ENCODE results near the gene NT5M. TPM values are rescaled to one million over a fixed set of nuclear protein-coding genes. Genes with fewer than 3 reads are reported as not detected.
"Not testable (repeated sequence)": the region's sequence is repeated elsewhere in the genome, so short reads cannot be mapped to it uniquely, and the experiment has no call there.

Gene NT5M
- polyA plus RNA-seq (2012; ENCODE audit: missing spikeins), result 1.6 TPM

- peak; percentile 83 for DNase-seq (ENCODE audit: insufficient read length)
- peak; percentile 94 for FAIRE-seq
- TF ChIP-seq POLR2A (IDR thresholded peaks at IDR 0.05; ENCODE audit: low read depth, low read length), result peak; percentile 73; the same call in 1 of the 2 replicates
- no peak; the same call in 1 of the 2 replicates for TF ChIP-seq POLR2AphosphoS5 (IDR thresholded peaks at IDR 0.05; ENCODE audit: low read depth, low read length)
Measured at GRCh38 chr17:17303010-17303846, at the start of gene NT5M. Gene NT5M, plus strand, starts transcription at chr17:17303373. Its CDS starts 178 bp downstream, at chr17:17303551.

GRCh38 chr17:17253406-17253805, 49.8 kb upstream of the NT5M start:
- DNase-seq (ENCODE audit: insufficient read length) (no peak), FAIRE-seq (no peak)
- no peak for TF ChIP-seq TAF1 (IDR thresholded peaks at IDR 0.05; ENCODE audit: borderline replicate concordance, low read depth, low read length)
- TF ChIP-seq POLR2A (IDR thresholded peaks at IDR 0.05; ENCODE audit: low read depth, low read length), result no peak
- no peak for TF ChIP-seq POLR2AphosphoS5 (IDR thresholded peaks at IDR 0.05; ENCODE audit: low read depth, low read length)

GRCh38 chr17:17254036-17254435, 49.1 kb upstream of the NT5M start:
- no peak for DNase-seq (ENCODE audit: insufficient read length)
- FAIRE-seq, result no peak
- TF ChIP-seq TAF1 (IDR thresholded peaks at IDR 0.05; ENCODE audit: borderline replicate concordance, low read depth, low read length) (no peak), POLR2AphosphoS5 (IDR thresholded peaks at IDR 0.05; ENCODE audit: low read depth, low read length) (no peak)

GRCh38 chr17:17255689-17256088, 47.5 kb upstream of the NT5M start:
- FAIRE-seq; DNase-seq (ENCODE audit: insufficient read length): not testable (repeated sequence)

GRCh38 chr17:17256316-17256715, 46.9 kb upstream of the NT5M start:
- FAIRE-seq (no peak), DNase-seq (ENCODE audit: insufficient read length) (no peak)
- TF ChIP-seq POLR2AphosphoS5 (IDR thresholded peaks at IDR 0.05; ENCODE audit: low read depth, low read length) (no peak), TAF1 (IDR thresholded peaks at IDR 0.05; ENCODE audit: borderline replicate concordance, low read depth, low read length) (no peak), POLR2A (IDR thresholded peaks at IDR 0.05; ENCODE audit: low read depth, low read length) (no peak)

- FAIRE-seq, result no peak
- TF ChIP-seq TAF1 (IDR thresholded peaks at IDR 0.05; ENCODE audit: borderline replicate concordance, low read depth, low read length), result no peak
- no peak for TF ChIP-seq POLR2AphosphoS5 (IDR thresholded peaks at IDR 0.05; ENCODE audit: low read depth, low read length)
- no peak for TF ChIP-seq POLR2A (IDR thresholded peaks at IDR 0.05; ENCODE audit: low read depth, low read length)
Measured at GRCh38 chr17:17258011-17258410, 45.2 kb upstream of the NT5M start.

GRCh38 chr17:17258998-17259397, 44.2 kb upstream of the NT5M start:
- DNase-seq (ENCODE audit: insufficient read length) (no peak), FAIRE-seq (no peak)
- no peak for TF ChIP-seq TAF1 (IDR thresholded peaks at IDR 0.05; ENCODE audit: borderline replicate concordance, low read depth, low read length)
- no peak for TF ChIP-seq POLR2AphosphoS5 (IDR thresholded peaks at IDR 0.05; ENCODE audit: low read depth, low read length)
- TF ChIP-seq POLR2A (IDR thresholded peaks at IDR 0.05; ENCODE audit: low read depth, low read length), result no peak

More at GRCh38 chr17:17258011-17258410, 45.2 kb upstream of the NT5M start:
- no peak for DNase-seq (ENCODE audit: insufficient read length)

GRCh38 chr17:17264430-17264829, 38.7 kb upstream of the NT5M start:
- TF ChIP-seq POLR2A (IDR thresholded peaks at IDR 0.05; ENCODE audit: low read depth, low read length) (no peak), TAF1 (IDR thresholded peaks at IDR 0.05; ENCODE audit: borderline replicate concordance, low read depth, low read length) (no peak), POLR2AphosphoS5 (IDR thresholded peaks at IDR 0.05; ENCODE audit: low read depth, low read length) (no peak)
- DNase-seq (ENCODE audit: insufficient read length) (no peak), FAIRE-seq (no peak)

GRCh38 chr17:17269926-17270773, 33.0 kb upstream of the NT5M start:
- FAIRE-seq (no peak), DNase-seq (ENCODE audit: insufficient read length) (no peak)
- TF ChIP-seq POLR2A (IDR thresholded peaks at IDR 0.05; ENCODE audit: low read depth, low read length) (no peak), POLR2AphosphoS5 (IDR thresholded peaks at IDR 0.05; ENCODE audit: low read depth, low read length) (no peak), TAF1 (IDR thresholded peaks at IDR 0.05; ENCODE audit: borderline replicate concordance, low read depth, low read length) (no peak)

GRCh38 chr17:17275971-17276370, 27.2 kb upstream of the NT5M start:
- no peak for DNase-seq (ENCODE audit: insufficient read length)
- TF ChIP-seq TAF1 (IDR thresholded peaks at IDR 0.05; ENCODE audit: borderline replicate concordance, low read depth, low read length) (no peak), POLR2A (IDR thresholded peaks at IDR 0.05; ENCODE audit: low read depth, low read length) (no peak), POLR2AphosphoS5 (IDR thresholded peaks at IDR 0.05; ENCODE audit: low read depth, low read length) (no peak)
- FAIRE-seq, result no peak

GRCh38 chr17:17277431-17277830, 25.7 kb upstream of the NT5M start:
- FAIRE-seq; DNase-seq (ENCODE audit: insufficient read length): not testable (repeated sequence)

GRCh38 chr17:17279316-17279715, 23.9 kb upstream of the NT5M start:
- TF ChIP-seq POLR2AphosphoS5 (IDR thresholded peaks at IDR 0.05; ENCODE audit: low read depth, low read length) (no peak), POLR2A (IDR thresholded peaks at IDR 0.05; ENCODE audit: low read depth, low read length) (no peak), TAF1 (IDR thresholded peaks at IDR 0.05; ENCODE audit: borderline replicate concordance, low read depth, low read length) (no peak)
- DNase-seq (ENCODE audit: insufficient read length) (no peak), FAIRE-seq (no peak)
